NB4 (cell line): Measurements from ENCODE around the gene SELENOS.

Experiments used
- CTCF ChIP-seq: IDR thresholded peaks from one replicate; pipeline ENCODE4 v1.5.1; 2012; ENCODE audit warnings: low read depth, low read length
- POLR2A ChIP-seq: IDR thresholded peaks from 2 replicates; pipeline ENCODE4 v1.6.1; 2011; ENCODE audit warnings: mild to moderate bottlenecking; ENCODE audit not compliant: insufficient read length; ENCODE audit errors: extremely low read depth

GRCh38 chr15:101313041-101313761, 35.9 kb upstream of the SELENOS start:
- TF ChIP-seq CTCF (no peak), POLR2A (no peak)
